K562 (cell line): ENCODE measurements around the gene ULBP2. TPM values are rescaled to one million over a fixed set of nuclear protein-coding genes. Genes with fewer than 3 reads are reported as not detected.

Source experiments
- ATAC-seq: fragments of 200-7000 bp; cut with Tn5 transposase; 3 replicates; pipeline ENCODE4 v1.9.1; 2020; ENCODE audit warnings: moderate library complexity
- BruUV-seq: library from RNA; stranded (reverse); fragments of 400-500 nt; replicated peaks from 2 replicates; lab custom pipeline; 2021; lab: Mats Ljungman, UMichigan
- CTCF ChIA-PET: fragments of 300-600 bp; formaldehyde crosslinking; extraction: SDS; loops from one replicate; lab custom pipeline; 2021; ENCODE audit warnings: low intra/inter-chr PET ratio; lab: Yijun Ruan, JAX
- POLR2A ChIA-PET: fragments of 300-600, 350-650 bp; sonication (Branson Sonifier 250); formaldehyde crosslinking; extraction: SDS; loops from one replicate; lab custom pipeline; 2021; ENCODE audit warnings: antibody characterized with exemption, inconsistent platforms; lab: Yijun Ruan, JAX
- DNase-seq, 4 experiments: peaks; one replicate each; pipeline versions ENCODE4 v3.0.0 to v3.0.0-alpha.2; 2011 to 2018; ENCODE audit warnings: low spot score in 3 of 4, mixed read lengths in 3 of 4; ENCODE audit errors: extremely low read depth in 1 of 4
- FAIRE-seq: peaks from 2 replicates; lab custom pipeline; 2011; peaks lifted over from hg19 to GRCh38; lab: Jason Lieb, UNC
- H2AFZ ChIP-seq: 2 replicates; pipeline ENCODE4 v1.6.0; 2011; ENCODE audit warnings: low read depth, low read length, control low read depth, inconsistent platforms
- H3K27ac ChIP-seq: fragments of 200-600 bp; 3 replicates; pipeline ENCODE4 v1.8.0; 2011; ENCODE audit warnings: low read depth, mild to moderate bottlenecking, control low read depth, inconsistent platforms, low read length, moderate library complexity, mixed read lengths; ENCODE audit errors: extremely low read depth
- H3K27me3 ChIP-seq, 2 experiments: fragments of 300-600 bp in 1 of 2; 2 replicates in 1 of 2; 3 replicates in 1 of 2; pipeline versions ENCODE4 v1.6.0 to v1.8.0; 2011; ENCODE audit warnings: inconsistent platforms in 2 of 2, low read length in 2 of 2, mild to moderate bottlenecking in 1 of 2, mixed read lengths in 1 of 2, moderate library complexity in 1 of 2; ENCODE audit not compliant: control insufficient read depth in 2 of 2, insufficient read depth in 2 of 2
- H3K36me3 ChIP-seq: fragments of 300-600 bp; 3 replicates; pipeline ENCODE4 v1.8.0; 2011; ENCODE audit warnings: mild to moderate bottlenecking, low read length, inconsistent platforms; ENCODE audit not compliant: control insufficient read depth, insufficient read depth
- H3K4me1 ChIP-seq, 2 experiments: fragments of 200-600 bp in 1 of 2; replicated peaks in 1 of 2; 2 replicates in 1 of 2; 3 replicates in 1 of 2; pipeline versions ENCODE4 v1.5.1 to v1.8.0; 2011; ENCODE audit warnings: inconsistent platforms in 2 of 2, low read length in 2 of 2, mild to moderate bottlenecking in 1 of 2, mixed read lengths in 1 of 2, moderate library complexity in 1 of 2; ENCODE audit not compliant: control insufficient read depth in 2 of 2, insufficient read depth in 2 of 2
- H3K4me2 ChIP-seq: 2 replicates; pipeline ENCODE4 v1.6.1; 2011; ENCODE audit warnings: low read length, control low read depth, inconsistent platforms, mixed read lengths; ENCODE audit not compliant: insufficient read depth
- H3K4me3 ChIP-seq: fragments of 200-600 bp; sonication (generic), shearing (Covaris generic); 2 replicates; pipeline ENCODE4 v1.5.1; 2016; ENCODE audit warnings: control low read depth, inconsistent platforms
- H3K79me2 ChIP-seq: fragments of 200-600 bp; 3 replicates; pipeline ENCODE4 v1.8.0; 2011; ENCODE audit warnings: low read length, inconsistent platforms; ENCODE audit not compliant: control insufficient read depth, insufficient read depth
- H3K9ac ChIP-seq, 2 experiments: 2 replicates each; pipeline versions ENCODE4 v1.6.0 to v1.6.1; 2011; ENCODE audit warnings: low read depth in 2 of 2, low read length in 2 of 2, control low read depth in 1 of 2, inconsistent platforms in 1 of 2, mild to moderate bottlenecking in 1 of 2, mixed read lengths in 1 of 2; ENCODE audit not compliant: insufficient read depth in 1 of 2
- H3K9me1 ChIP-seq: one replicate; pipeline ENCODE4 v1.6.0; 2011; ENCODE audit warnings: inconsistent platforms, mild to moderate bottlenecking, low read length, moderate library complexity; ENCODE audit not compliant: control insufficient read depth, insufficient read depth
- H3K9me3 ChIP-seq: replicated peaks from 2 replicates; pipeline ENCODE4 v1.5.1; 2011; ENCODE audit warnings: low read depth, low read length, inconsistent platforms; ENCODE audit not compliant: control insufficient read depth, insufficient read depth
- H4K20me1 ChIP-seq: replicated peaks from 2 replicates; pipeline ENCODE4 v1.6.1; 2011; ENCODE audit warnings: low read length, inconsistent platforms, mixed read lengths; ENCODE audit not compliant: control insufficient read depth, insufficient read depth
- ADNP ChIP-seq: fragments of 200-800 bp; sonication (Bioruptor generic); IDR thresholded peaks from 2 replicates; pipeline ENCODE4 v1.6.1; 2016; ENCODE audit warnings: missing genetic modification characterization, missing compliant biosample characterization
- CSDE1 ChIP-seq, 2 experiments: fragments of 450-650 bp; IDR thresholded peaks; 2 replicates each; pipeline ENCODE4 v1.6.1; 2016; ENCODE audit warnings: mild to moderate bottlenecking in 1 of 2
- DIDO1 ChIP-seq: fragments of 450-650 bp; IDR thresholded peaks from 2 replicates; pipeline ENCODE4 v1.6.1; 2016; ENCODE audit warnings: low read depth, missing biosample characterization, missing genetic modification characterization
- ELK1 ChIP-seq: sonication (generic); formaldehyde crosslinking; IDR thresholded peaks from 2 replicates; pipeline ENCODE4 v1.8.1; 2022; ENCODE audit warnings: missing genetic modification reagents
- HDAC3 ChIP-seq: fragments of 450-650 bp; IDR thresholded peaks from 2 replicates; pipeline ENCODE4 v1.6.1; 2018; ENCODE audit warnings: borderline replicate concordance, mild to moderate bottlenecking, moderate library complexity; ENCODE audit not compliant: partially characterized antibody
- MITF ChIP-seq: IDR thresholded peaks from 2 replicates; pipeline ENCODE4 v1.6.1; 2014; ENCODE audit warnings: antibody characterized with exemption
- PPARD ChIP-seq: fragments of 250-450 bp; sonication (Bioruptor Pico); IDR thresholded peaks from 2 replicates; pipeline ENCODE4 v1.8.0; 2022; ENCODE audit warnings: inconsistent platforms, mild to moderate bottlenecking, moderate library complexity
- RUNX1 ChIP-seq: sonication (generic); IDR thresholded peaks from 2 replicates; pipeline ENCODE4 v1.6.1; 2016; ENCODE audit warnings: antibody characterized with exemption, low read depth
- SMARCA4 ChIP-seq: fragments of 450-650 bp; IDR thresholded peaks from 2 replicates; pipeline ENCODE4 v1.6.1; 2016
- SRSF9 ChIP-seq: fragments of 200-400 bp; formaldehyde crosslinking; IDR thresholded peaks from 2 replicates; pipeline ENCODE4 v1.6.1; 2017; ENCODE audit warnings: low read depth, low read length, borderline replicate concordance
- USF1 ChIP-seq: sonication (generic); formaldehyde crosslinking; IDR thresholded peaks from 2 replicates; pipeline ENCODE4 v1.9.0; 2022; ENCODE audit warnings: mild to moderate bottlenecking, missing genetic modification reagents
- ZBTB5 ChIP-seq: fragments of 450-650 bp; IDR thresholded peaks from 2 replicates; pipeline ENCODE4 v1.6.1; 2017; ENCODE audit warnings: antibody characterized with exemption
- ZNF561 ChIP-seq: fragments of 450-650 bp; formaldehyde crosslinking; conservative IDR thresholded peaks from 2 replicates; pipeline ENCODE4 v1.4.0; 2020; ENCODE audit warnings: mild to moderate bottlenecking, moderate library complexity
- ZNF655 ChIP-seq: fragments of 250-450 bp; sonication (Bioruptor Pico); IDR thresholded peaks from 2 replicates; pipeline ENCODE4 v1.5.0; 2021
- ZSCAN29 ChIP-seq: fragments of 450-650 bp; IDR thresholded peaks from 2 replicates; pipeline ENCODE4 v1.6.1; 2017
- WGBS: fragments of 100-300 bp; shearing (Covaris generic); methylation state at CpG from one replicate; pipeline ENCODE4 v1.1.6; 2016; ENCODE audit warnings: low coverage, mixed read lengths; ENCODE audit not compliant: insufficient coverage; ENCODE audit errors: missing lambda C conversion rate; 5-methylcytosine and 5-hydroxymethylcytosine counted together
- in situ Hi-C: fragments of 300-500 bp; cut with MboI; formaldehyde crosslinking; loops from 4 replicates; pipeline ENCODE4 v1.15.0; 2018; ENCODE audit warnings: inconsistent platforms, mixed read lengths
- intact Hi-C: fragments of 100-400 bp; cut with micrococcal nuclease; formaldehyde crosslinking; loops from 2 replicates; pipeline ENCODE4 v1.14.2; 2022
- polyA plus RNA-seq, 8 experiments: library from polyadenylated mRNA; depleted of rRNA in 4 of 8; stranded (reverse) in 5 of 8; unstranded in 3 of 8; fragments of >200 nt; fragmentation: Nextera tagmentation in 2 of 8; fragmentation: Illumina TruSeq in 1 of 8; extraction: Ambion mirVana in 2 of 8; extraction: Trizol in 1 of 8; gene quantifications; 2 replicates each; pipeline versions ENCODE4 v1.2.1 to v1.2.3, GENCODE V29; 2011 to 2014; ENCODE audit warnings: inconsistent platforms in 1 of 8, missing spikeins in 1 of 8
- total RNA-seq, 7 experiments: library from RNA; depleted of rRNA in 6 of 7; stranded (reverse); fragments of >200 nt in 6 of 7; fragmentation: Illumina TruSeq in 2 of 7; extraction: Trizol in 2 of 7; gene quantifications; 2 replicates each; pipeline versions ENCODE4 v1.2.1 to v1.2.3, GENCODE V29; 2011 to 2021; ENCODE audit warnings: low replicate concordance in 1 of 7

ULBP2 gene
- total and polyA plus RNA-seq, 9 of the 15 experiments (the other 6 are each of a cell fraction or from before 2014, with no cell fraction given), result 0.50 to 5.3 (median 1.2) TPM

GRCh38 chr6:149899926-149900619 is 41.7 kb upstream of the ULBP2 start:
- DNase-seq (no peak), ATAC-seq (no peak), FAIRE-seq (no peak)
- H4K20me1 ChIP-seq, result no peaks in the 10 kb centered on the region
- H3K27me3 ChIP-seq, result peaks cover 47 to 83% of the 10 kb centered on the region in 2 experiments
- ChIA-PET CTCF (no interaction called here), POLR2A (interaction anchor here (0.6 to 1.2 kb wide), 4 partner anchors 11 to 16 kb away, joined by 3 to 6 read pairs (median 4); no protein-coding TSS in a partner anchor)
- no peak overlapping the region for H3K9ac ChIP-seq
- no peak overlapping the region for H3K27ac ChIP-seq
- WGBS, result 3% methylated on average over 7 of the region's 7 CpGs
- no peak overlapping the region for H2AFZ ChIP-seq
- H3K9me3 ChIP-seq, result no peaks in the 10 kb centered on the region
- intact Hi-C loops, result no loop called here
- H3K4me3 ChIP-seq, result no peak overlapping the region
- no peaks in the 10 kb centered on the region for H3K36me3 ChIP-seq
- H3K4me1 ChIP-seq, result peaks cover 0 to under 1% of the 10 kb centered on the region in 2 experiments; a peak in 1 of 5 replicates
- no peaks in the 10 kb centered on the region for H3K79me2 ChIP-seq
- no peak overlapping the region for H3K4me2 ChIP-seq
- no peaks in the 10 kb centered on the region for H3K9me1 ChIP-seq
- in situ Hi-C loops, result loop anchor here (25.0 kb wide), 1 partner anchor 863 kb away; no protein-coding TSS in a partner anchor
- BruUV-seq, result no TSS peak
- TF ChIP-seq RUNX1 (no peak), CSDE1 (IDR thresholded peaks at IDR 0.05) (no peak), ELK1 (CRISPR knock-in tag) (no peak), ZNF561 (CRISPR knock-in tag) (no peak), ADNP (no peak), MITF (no peak), HDAC3 (no peak), PPARD (CRISPR knock-in tag) (no peak), SMARCA4 (no peak), SRSF9 (no peak), DIDO1 (tag) (no peak), USF1 (CRISPR knock-in tag) (no peak), ZSCAN29 (no peak), ZNF655 (CRISPR knock-in tag) (no peak), ZBTB5 (no peak)
